ENCODE measurements around the gene CCDC57.

CCDC57 gene

GRCh38 chr17:82076785-82077591, 135.7 kb downstream of the CCDC57 start:
- DNase-seq, result no peak

- no peak for DNase-seq
These were observed 136.4 kb downstream of the CCDC57 start for GRCh38 chr17:82076018-82076784.

GRCh38 chr17:82073446-82073845, 139.2 kb downstream of the CCDC57 start:
- no peak for DNase-seq

- no peak for DNase-seq
These were observed 139.8 kb downstream of the CCDC57 start for GRCh38 chr17:82072827-82073226.

- DNase-seq, result no peak
These were observed 142.0 kb downstream of the CCDC57 start for GRCh38 chr17:82070611-82071010.

- no peak for DNase-seq
These were observed 146.9 kb downstream of the CCDC57 start, which contains the start of gene DUS1L for GRCh38 chr17:82065638-82066303. Gene DUS1L (minus strand): TSS chr17:82065804. CDS start chr17:82065059, 745 bp downstream.

- no peak for DNase-seq
These were observed 147.4 kb downstream of the CCDC57 start for GRCh38 chr17:82065193-82065637.

GRCh38 chr17:82064433-82065192, 148.0 kb downstream of the CCDC57 start:
- DNase-seq, result no peak

GRCh38 chr17:82063424-82064415, 148.9 kb downstream of the CCDC57 start:
- no peak for DNase-seq

GRCh38 chr17:82062984-82063368, 149.7 kb downstream of the CCDC57 start:
- no peak for DNase-seq

- no peak for DNase-seq
These were observed 150.3 kb downstream of the CCDC57 start for GRCh38 chr17:82062076-82062983.

- no peak for DNase-seq
These were observed 151.4 kb downstream of the CCDC57 start for GRCh38 chr17:82061047-82061925.

- no peak for DNase-seq
These were observed 152.0 kb downstream of the CCDC57 start for GRCh38 chr17:82060614-82061013.

GRCh38 chr17:82060001-82060380, 152.7 kb downstream of the CCDC57 start:
- no peak for DNase-seq

GRCh38 chr17:82059272-82060000, 153.2 kb downstream of the CCDC57 start:
- DNase-seq, result no peak

GRCh38 chr17:82058855-82059249, 153.8 kb downstream of the CCDC57 start:
- DNase-seq, result no peak

- DNase-seq, result no peak
These were observed 154.3 kb downstream of the CCDC57 start for GRCh38 chr17:82058230-82058854.

Measured in SW 1271 (cell line).